GM06990 (cell line): ENCODE measurements around the gene DLK1.

Experiments used
- DNase-seq: peaks from one replicate; pipeline ENCODE4 v3.0.0-alpha.2; 2011; ENCODE audit not compliant: insufficient read length; ENCODE audit errors: extremely low read depth
- H3K27me3 ChIP-seq: replicated peaks from 2 replicates; pipeline ENCODE4 v1.6.0; 2011; ENCODE audit warnings: low read length; ENCODE audit not compliant: control insufficient read depth, insufficient read depth
- H3K36me3 ChIP-seq: 2 replicates; pipeline ENCODE4 v1.5.1; 2011; ENCODE audit warnings: low read length; ENCODE audit not compliant: control insufficient read depth, insufficient read depth
- H3K4me3 ChIP-seq: replicated peaks from 2 replicates; pipeline ENCODE4 v1.5.1; 2011; ENCODE audit warnings: low read depth, mild to moderate bottlenecking, control low read depth, low read length
- CTCF ChIP-seq: IDR thresholded peaks from 2 replicates; pipeline ENCODE4 v1.5.1; 2011; ENCODE audit warnings: low read length, control low read depth, mild to moderate bottlenecking, inconsistent platforms; ENCODE audit not compliant: insufficient read depth, poor library complexity, severe bottlenecking

The DLK1 gene

GRCh38 chr14:100731846-100732765, 5.4 kb downstream of the DLK1 start:
- no peak for TF ChIP-seq CTCF
- DNase-seq, result no peak
- Histone ChIP-seq H3K36me3 (no peaks in the 10 kb centered on the region), H3K27me3 (no peaks in the 10 kb centered on the region), H3K4me3 (no peak overlapping the region)

DNA sequence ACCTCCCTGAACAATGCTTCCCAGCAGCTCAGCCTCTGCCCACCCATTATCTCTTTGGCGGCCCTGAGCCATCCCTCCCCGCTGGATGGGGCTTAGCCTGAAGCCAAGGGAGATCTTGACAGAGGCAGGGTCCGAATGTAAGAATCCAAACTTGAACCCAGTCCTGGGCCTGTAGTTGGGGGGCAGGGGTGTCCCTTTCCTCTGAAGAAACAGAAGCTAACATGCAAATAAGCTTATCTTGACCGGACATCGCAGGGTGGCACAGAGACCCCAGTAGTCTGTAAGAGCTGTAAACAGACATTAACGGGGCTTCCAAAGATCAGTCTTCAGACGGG, 6.0 kb downstream of the DLK1 start:
- Histone ChIP-seq H3K27me3 (no peaks in the 10 kb centered on the region), H3K4me3 (no peak overlapping the region), H3K36me3 (no peaks in the 10 kb centered on the region)
- TF ChIP-seq CTCF, result no peak
- no peak for DNase-seq

DNA sequence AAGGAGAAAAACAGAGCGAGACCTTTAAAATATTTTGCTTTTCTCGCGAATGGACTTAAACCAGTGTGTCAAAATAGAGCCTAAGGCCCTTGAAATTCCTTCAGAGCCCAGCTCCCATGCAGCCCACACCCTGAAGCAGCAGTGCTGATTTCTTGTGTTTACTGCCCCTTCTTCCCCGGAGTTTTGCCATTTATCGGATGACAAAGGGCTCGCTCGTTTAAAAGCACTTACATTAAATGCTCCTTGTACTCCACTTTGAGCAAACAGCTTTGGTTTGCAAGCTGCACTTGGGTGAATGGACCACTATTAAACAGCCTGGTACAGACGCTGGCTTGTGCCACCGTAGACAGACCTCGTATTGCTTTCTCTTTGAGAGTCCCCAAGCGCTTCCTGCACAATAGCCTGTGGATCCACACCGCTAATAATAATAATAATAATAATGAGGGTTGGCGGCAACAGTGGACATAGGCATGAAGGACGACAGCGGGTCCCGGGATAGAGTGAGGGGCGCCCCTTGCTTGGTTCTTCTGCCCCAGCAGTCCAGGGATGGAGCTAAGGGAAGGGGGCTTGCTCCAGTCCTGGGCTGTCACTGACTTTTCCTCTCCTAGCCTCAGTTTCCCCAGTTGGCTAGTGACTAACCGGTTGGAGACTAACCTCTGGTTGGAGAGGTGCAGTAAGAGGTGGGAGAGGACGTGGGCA, 6.6 kb downstream of the DLK1 start:
- no peak for DNase-seq
- TF ChIP-seq CTCF, result no peak

GRCh38 chr14:100734031-100734990, 7.6 kb downstream of the DLK1 start:
- no peak overlapping the region for H3K4me3 ChIP-seq
- DNase-seq, result no peak
- no peaks in the 10 kb centered on the region for H3K36me3 ChIP-seq
- no peak for TF ChIP-seq CTCF
- no peaks in the 10 kb centered on the region for H3K27me3 ChIP-seq

More for the DNA sequence above, 6.6 kb downstream of the DLK1 start:
- no peaks in the 10 kb centered on the region for H3K27me3 ChIP-seq
- no peak overlapping the region for H3K4me3 ChIP-seq
- no peaks in the 10 kb centered on the region for H3K36me3 ChIP-seq

DNA sequence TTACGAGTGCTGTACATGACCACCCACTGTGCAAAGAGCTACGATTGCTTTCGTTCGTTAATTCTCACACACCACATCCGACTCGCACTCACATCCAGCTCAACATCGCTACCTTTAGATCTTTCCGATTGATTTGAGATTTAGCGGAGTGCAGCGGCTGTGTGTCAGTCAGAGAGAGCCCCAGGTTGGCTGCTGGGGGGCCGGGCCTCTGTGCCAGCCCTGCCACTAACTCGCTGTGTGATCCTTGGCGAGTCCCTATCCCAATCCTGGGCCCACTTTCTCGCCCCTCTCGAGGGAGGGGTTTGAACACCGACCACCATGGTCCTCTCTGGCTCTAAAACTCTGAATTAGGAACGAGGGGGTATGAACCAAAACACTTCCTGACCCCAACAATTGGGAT, 8.6 kb downstream of the DLK1 start:
- Histone ChIP-seq H3K36me3 (no peaks in the 10 kb centered on the region), H3K27me3 (no peaks in the 10 kb centered on the region), H3K4me3 (no peak overlapping the region)
- DNase-seq, result no peak
- no peak for TF ChIP-seq CTCF
